ENCODE measurements around the gene MAGI2.
"Not testable (repeated sequence)": the region's sequence is repeated elsewhere in the genome, so short reads cannot be mapped to it uniquely, and the experiment has no call there.

MAGI2 gene

GRCh38 chr7:78588393-78588792 is 865.1 kb downstream of the MAGI2 start:
- no peaks in the 10 kb centered on the region for H3K4me1 Mint-ChIP-seq
- H3K36me3 Mint-ChIP-seq = no peaks in the 10 kb centered on the region
- no peak overlapping the region for H3K27ac Mint-ChIP-seq
- no peak for DNase-seq
- no peaks in the 10 kb centered on the region for H3K27me3 Mint-ChIP-seq
- CTCF ChIA-PET = no interaction called here
- H3K4me3 Mint-ChIP-seq = no peak overlapping the region
- no peaks in the 10 kb centered on the region for H3K9me3 Mint-ChIP-seq

- H3K4me1 Mint-ChIP-seq = no peaks in the 10 kb centered on the region
- no peaks in the 10 kb centered on the region for H3K27me3 Mint-ChIP-seq
- CTCF ChIA-PET = no interaction called here
- no peaks in the 10 kb centered on the region for H3K9me3 Mint-ChIP-seq
- no peak for DNase-seq
- H3K36me3 Mint-ChIP-seq = no peaks in the 10 kb centered on the region
- H3K27ac Mint-ChIP-seq = no peak overlapping the region
- no peak overlapping the region for H3K4me3 Mint-ChIP-seq
Measured at GRCh38 chr7:78587443-78588044, 865.9 kb downstream of the MAGI2 start.

DNA sequence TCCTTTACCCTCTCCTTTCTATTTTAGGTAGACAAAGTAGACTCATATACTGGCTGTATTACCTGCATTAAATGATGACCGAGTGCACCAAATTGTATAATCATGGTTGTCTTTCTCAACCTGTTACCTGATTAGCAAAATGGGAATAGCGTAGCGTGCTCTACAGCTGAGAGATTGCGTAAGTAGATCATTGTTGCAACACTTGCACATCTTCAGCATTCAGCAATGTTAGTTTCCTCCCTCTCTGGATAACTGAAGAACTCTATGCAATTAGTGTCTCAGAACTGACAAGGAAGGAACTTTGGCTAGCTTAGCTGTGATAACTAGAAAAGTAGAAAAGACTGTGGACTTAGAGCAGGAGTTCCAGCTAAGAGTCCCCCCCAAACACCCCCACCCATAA is 867.5 kb downstream of the MAGI2 start:
- no peak overlapping the region for H3K4me3 Mint-ChIP-seq
- H3K9me3 Mint-ChIP-seq = no peaks in the 10 kb centered on the region
- DNase-seq = no peak
- no peak overlapping the region for H3K27ac Mint-ChIP-seq
- H3K27me3 Mint-ChIP-seq = no peaks in the 10 kb centered on the region
- no peaks in the 10 kb centered on the region for H3K4me1 Mint-ChIP-seq
- CTCF ChIA-PET = no interaction called here
- H3K36me3 Mint-ChIP-seq = no peaks in the 10 kb centered on the region

DNA sequence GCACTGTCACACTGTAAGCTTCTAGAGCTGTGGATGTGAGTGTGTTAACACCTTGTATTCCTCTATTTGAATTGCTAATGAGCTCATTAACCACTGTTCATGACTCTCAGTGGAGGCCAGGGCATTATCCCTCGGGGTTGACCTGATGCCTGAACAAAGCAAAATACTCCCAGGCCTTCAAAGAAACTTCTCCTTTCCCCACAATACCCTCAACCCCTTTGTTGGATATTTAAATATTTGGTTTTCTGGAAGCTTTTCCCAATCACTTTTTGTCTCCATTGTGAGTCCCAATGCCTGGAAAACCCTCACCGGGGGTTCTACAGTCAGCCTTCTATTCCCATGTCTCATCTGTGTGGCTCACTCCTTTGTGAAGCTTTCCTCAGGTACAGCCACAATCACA is 874.8 kb downstream of the MAGI2 start:
- Mint-ChIP-seq H3K36me3 (no peaks in the 10 kb centered on the region), H3K27me3 (no peaks in the 10 kb centered on the region), H3K9me3 (no peaks in the 10 kb centered on the region), H3K4me3 (no peak overlapping the region), H3K27ac (no peak overlapping the region), H3K4me1 (no peaks in the 10 kb centered on the region)
- CTCF ChIA-PET = no interaction called here
- no peak for DNase-seq

DNA sequence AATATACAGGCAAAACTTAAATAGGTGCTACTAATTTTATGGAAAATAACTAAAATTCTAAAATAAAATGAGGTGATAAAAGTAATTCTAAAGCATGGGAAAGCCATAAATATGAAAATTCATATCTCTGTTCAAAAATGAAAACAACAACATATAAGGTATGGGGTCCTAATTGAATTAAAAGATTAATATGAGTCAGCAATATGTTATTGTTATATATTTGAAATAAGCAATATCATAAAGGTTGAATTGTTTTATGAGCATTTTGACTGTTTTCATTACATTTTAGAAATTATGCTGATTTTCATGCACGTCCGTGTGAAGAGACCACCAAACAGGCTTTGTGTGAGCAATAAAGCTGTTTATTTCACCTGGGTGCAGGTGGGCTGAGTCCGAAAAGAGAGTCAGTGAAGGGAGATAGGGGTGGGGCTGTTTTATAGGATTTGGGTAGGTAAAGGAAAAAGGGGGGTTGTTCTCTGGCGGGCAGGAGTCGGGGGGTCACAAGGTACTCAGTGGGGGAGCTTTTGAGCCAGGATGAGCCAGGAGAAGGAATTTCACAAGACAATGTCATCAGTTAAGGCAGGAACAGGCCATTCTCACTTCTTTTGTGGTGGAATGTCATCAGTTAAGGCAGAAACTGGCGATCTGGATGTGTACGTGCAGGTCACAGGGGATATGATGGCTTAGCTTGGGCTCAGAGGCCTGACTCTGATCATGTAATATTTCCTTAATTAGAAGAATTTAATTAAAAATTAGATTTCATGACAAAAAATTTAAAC is 876.1 kb downstream of the MAGI2 start:
- H3K4me3 Mint-ChIP-seq, H3K27ac Mint-ChIP-seq, DNase-seq, H3K36me3 Mint-ChIP-seq, H3K4me1 Mint-ChIP-seq, H3K9me3 Mint-ChIP-seq, H3K27me3 Mint-ChIP-seq, CTCF ChIA-PET: not testable (repeated sequence)

GRCh38 chr7:78576236-78576635 is 877.2 kb downstream of the MAGI2 start:
- CTCF ChIA-PET = no interaction called here
- H3K4me1 Mint-ChIP-seq = no peaks in the 10 kb centered on the region

DNA sequence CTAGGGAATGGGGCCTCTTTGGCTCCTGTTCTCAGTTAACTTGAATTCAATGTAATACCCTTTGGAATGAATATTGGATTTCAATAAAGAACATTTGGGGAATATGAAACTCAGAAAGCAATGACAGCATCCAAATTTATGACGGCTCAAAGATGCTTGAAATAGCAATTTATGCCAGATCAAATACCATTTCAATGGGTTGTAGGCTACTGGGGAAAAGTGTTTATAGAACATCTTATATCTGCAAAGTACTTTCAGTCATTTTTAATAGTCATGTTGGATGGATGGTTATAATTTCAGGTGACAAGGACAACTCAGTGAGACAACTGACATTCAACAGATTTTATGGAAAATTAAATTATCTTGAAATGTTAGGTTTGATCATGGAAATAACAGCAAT is 882.2 kb downstream of the MAGI2 start:
- Mint-ChIP-seq H3K36me3 (no peaks in the 10 kb centered on the region), H3K9me3 (no peaks in the 10 kb centered on the region), H3K4me1 (no peaks in the 10 kb centered on the region), H3K27ac (no peak overlapping the region), H3K4me3 (no peak overlapping the region), H3K27me3 (no peaks in the 10 kb centered on the region)
- DNase-seq = no peak
- CTCF ChIA-PET = no interaction called here

More at GRCh38 chr7:78576236-78576635, 877.2 kb downstream of the MAGI2 start:
- Mint-ChIP-seq H3K9me3 (no peaks in the 10 kb centered on the region), H3K4me3 (no peak overlapping the region), H3K27ac (no peak overlapping the region), H3K36me3 (no peaks in the 10 kb centered on the region), H3K27me3 (no peaks in the 10 kb centered on the region)
- no peak for DNase-seq

DNA sequence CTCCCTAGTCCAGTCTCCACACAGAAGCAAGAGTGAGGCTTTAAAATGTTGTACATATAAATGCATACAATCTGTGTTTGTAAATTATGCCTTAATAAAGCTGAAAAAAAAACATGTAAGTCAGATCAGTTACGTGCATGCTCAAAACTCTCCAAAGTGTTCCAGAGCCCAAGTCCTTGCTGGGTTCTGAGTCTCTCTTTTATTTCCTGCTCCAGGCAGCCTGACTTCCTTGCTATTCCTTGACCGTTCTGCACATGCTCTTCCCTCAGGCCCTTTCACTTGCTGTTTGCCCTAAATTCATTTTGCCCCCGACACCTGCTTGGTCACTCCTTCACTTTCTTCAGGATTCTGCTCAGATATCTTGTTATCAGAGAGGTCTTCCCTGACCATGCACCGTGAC is 884.8 kb downstream of the MAGI2 start:
- Mint-ChIP-seq H3K4me1 (no peaks in the 10 kb centered on the region), H3K36me3 (no peaks in the 10 kb centered on the region), H3K4me3 (no peak overlapping the region), H3K9me3 (no peaks in the 10 kb centered on the region), H3K27me3 (no peaks in the 10 kb centered on the region), H3K27ac (no peak overlapping the region)
- CTCF ChIA-PET = no interaction called here
- no peak for DNase-seq

DNA sequence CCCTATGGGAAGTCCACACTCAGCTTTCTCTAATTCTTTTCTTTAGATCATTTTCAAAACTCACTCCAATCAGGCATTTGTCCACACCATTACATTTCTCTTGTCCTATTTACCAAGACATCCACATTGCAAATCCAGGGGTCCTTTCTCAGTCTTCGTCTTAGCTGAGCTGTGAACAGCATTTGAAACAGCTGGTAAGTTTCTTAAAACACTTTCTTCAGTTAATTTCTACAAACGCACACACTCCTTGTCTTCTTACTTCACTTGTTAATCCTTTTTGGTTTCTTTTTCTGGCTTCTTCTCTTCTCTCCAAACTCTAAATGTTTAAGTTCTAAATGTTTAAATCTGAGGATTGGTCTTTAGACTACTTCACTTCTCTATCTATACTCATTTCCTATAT is 885.6 kb downstream of the MAGI2 start:
- no peaks in the 10 kb centered on the region for H3K9me3 Mint-ChIP-seq
- H3K4me1 Mint-ChIP-seq = no peaks in the 10 kb centered on the region
- CTCF ChIA-PET = no interaction called here
- no peaks in the 10 kb centered on the region for H3K36me3 Mint-ChIP-seq
- no peaks in the 10 kb centered on the region for H3K27me3 Mint-ChIP-seq
- H3K27ac Mint-ChIP-seq = no peak overlapping the region
- H3K4me3 Mint-ChIP-seq = no peak overlapping the region
- no peak for DNase-seq

DNA sequence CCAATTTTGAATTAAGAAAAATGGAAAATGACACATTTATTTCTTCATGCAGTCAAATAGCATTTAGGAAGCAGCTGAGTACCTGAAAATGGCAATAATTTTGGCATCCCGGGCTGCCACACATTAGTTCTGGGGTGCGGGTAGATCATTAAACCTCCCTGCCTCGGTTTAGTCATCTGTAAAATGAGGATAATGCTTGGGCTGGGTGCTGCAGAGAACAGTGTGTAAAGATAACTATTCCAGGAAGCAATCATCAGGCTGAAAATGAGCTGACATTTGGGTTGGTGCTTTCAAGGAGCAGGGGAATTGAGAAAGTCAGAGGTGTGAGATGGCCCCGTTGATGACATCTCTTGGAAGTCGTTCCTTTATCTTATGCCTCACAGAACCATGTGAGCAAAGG is 887.7 kb downstream of the MAGI2 start:
- Mint-ChIP-seq H3K27ac (no peak overlapping the region), H3K9me3 (no peaks in the 10 kb centered on the region), H3K4me1 (no peaks in the 10 kb centered on the region), H3K27me3 (no peaks in the 10 kb centered on the region), H3K36me3 (no peaks in the 10 kb centered on the region), H3K4me3 (no peak overlapping the region)
- no peak for DNase-seq
- CTCF ChIA-PET = no interaction called here

DNA sequence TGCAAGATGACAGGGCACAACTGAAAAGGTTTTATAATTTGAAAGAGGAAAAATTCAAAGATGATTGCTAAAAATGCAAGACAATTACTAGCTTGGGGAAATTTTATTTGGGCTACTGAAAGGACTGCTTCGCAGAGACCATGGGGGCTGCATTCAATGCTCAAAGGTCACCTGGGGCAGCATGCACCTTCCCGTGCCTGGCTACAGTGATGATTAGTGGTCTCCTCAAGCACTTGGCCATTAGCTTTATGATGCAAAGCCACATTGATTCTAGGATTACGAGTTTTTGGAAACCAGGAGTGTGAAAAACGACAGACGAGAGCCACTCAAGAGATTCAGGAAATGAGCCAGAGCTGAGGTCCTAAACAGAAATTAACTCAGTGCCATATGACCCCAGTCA is 890.3 kb downstream of the MAGI2 start:
- H3K27ac Mint-ChIP-seq = no peak overlapping the region
- no peaks in the 10 kb centered on the region for H3K9me3 Mint-ChIP-seq
- no peaks in the 10 kb centered on the region for H3K4me1 Mint-ChIP-seq
- no peak overlapping the region for H3K4me3 Mint-ChIP-seq
- no peaks in the 10 kb centered on the region for H3K36me3 Mint-ChIP-seq
- no peaks in the 10 kb centered on the region for H3K27me3 Mint-ChIP-seq
- DNase-seq = no peak
- CTCF ChIA-PET = no interaction called here

DNA sequence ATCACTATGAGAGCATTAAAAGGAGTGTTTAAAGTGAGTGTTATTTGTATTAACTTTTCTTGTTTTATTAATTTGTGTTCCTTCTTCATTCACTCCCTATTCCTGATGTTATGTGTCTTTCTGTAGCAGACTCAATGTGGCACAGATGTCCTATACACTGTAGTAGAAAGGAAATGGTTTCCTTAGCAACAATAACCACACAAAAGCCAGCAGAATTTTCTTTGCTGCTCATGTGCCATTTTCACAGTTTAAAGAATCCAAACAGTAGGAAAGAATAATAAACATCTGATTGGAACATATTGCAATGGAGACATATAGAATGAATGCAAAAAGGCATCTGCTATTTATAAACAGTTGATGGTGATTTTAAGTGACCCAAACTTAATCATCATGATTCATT is 891.3 kb downstream of the MAGI2 start:
- Mint-ChIP-seq H3K27me3 (no peaks in the 10 kb centered on the region), H3K4me3 (no peak overlapping the region), H3K4me1 (no peaks in the 10 kb centered on the region), H3K9me3 (no peaks in the 10 kb centered on the region), H3K36me3 (no peaks in the 10 kb centered on the region), H3K27ac (no peak overlapping the region)
- no peak for DNase-seq
- CTCF ChIA-PET = no interaction called here

DNA sequence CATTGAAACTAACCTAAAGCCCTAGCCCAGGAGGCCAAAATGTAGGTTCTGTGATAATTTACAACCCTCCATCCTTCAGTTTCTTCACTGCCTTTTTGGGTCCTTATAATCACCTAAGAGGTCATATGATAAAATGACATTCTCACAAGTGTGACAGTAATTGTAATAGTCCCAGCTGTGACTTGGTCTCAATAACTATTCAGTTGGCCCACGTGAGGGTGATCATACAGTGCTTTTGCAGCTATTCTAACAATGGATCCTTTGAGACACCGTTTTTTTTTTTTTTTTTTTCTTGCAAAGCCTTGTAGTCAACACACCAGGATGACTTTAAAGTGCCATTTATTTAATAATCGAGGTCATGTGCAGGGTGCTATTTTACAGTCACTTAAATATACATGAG is 894.9 kb downstream of the MAGI2 start:
- H3K9me3 Mint-ChIP-seq = no peaks in the 10 kb centered on the region
- H3K27ac Mint-ChIP-seq = no peak overlapping the region
- H3K27me3 Mint-ChIP-seq = no peaks in the 10 kb centered on the region
- H3K4me3 Mint-ChIP-seq = no peak overlapping the region
- CTCF ChIA-PET = no interaction called here
- no peak for DNase-seq
- H3K4me1 Mint-ChIP-seq = no peaks in the 10 kb centered on the region
- H3K36me3 Mint-ChIP-seq = no peaks in the 10 kb centered on the region

DNA sequence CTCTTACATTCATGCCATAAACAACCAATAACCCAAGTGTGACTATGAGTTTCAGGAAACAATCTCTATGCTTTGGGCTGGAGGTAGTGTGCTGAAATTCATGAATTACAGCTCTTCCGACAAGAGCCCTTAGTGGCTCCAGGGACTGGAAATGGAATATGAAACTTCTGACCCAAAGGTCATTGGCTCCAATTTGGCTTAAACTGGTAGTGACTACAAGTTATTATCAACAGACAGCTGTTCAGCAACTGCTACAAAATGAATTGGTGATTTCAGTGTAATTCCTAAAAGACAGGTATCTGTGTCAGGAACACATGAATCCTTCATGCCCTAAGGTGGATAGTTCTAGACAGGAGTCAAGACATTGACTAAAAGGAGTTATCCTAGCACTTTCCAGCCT is 909.5 kb downstream of the MAGI2 start:
- no peak for DNase-seq
- no peaks in the 10 kb centered on the region for H3K27me3 Mint-ChIP-seq
- H3K27ac Mint-ChIP-seq = no peak overlapping the region
- no peaks in the 10 kb centered on the region for H3K36me3 Mint-ChIP-seq
- H3K4me3 Mint-ChIP-seq = no peak overlapping the region
- CTCF ChIA-PET = no interaction called here
- H3K9me3 Mint-ChIP-seq = peaks cover 7% of the 10 kb centered on the region
- no peaks in the 10 kb centered on the region for H3K4me1 Mint-ChIP-seq

DNA sequence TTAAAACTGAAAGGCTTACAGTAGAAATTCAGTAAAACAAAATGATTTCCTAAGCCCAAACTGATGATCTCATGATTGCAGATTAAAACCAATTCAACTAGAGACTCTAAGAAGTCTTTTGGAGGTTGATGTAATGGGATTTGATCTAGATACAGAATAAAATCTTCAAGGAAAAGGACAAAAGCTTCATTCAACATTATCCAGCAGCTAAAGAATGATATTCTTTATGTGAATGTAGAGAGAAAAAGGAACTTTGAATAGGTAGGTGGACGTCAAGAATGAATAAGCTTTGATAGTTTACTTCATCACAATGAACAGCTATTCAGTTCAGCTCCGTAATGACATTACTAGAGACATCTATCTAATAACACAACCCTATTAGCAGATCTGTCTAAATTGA is 910.5 kb downstream of the MAGI2 start:
- CTCF ChIA-PET = no interaction called here
- no peak overlapping the region for H3K27ac Mint-ChIP-seq
- no peaks in the 10 kb centered on the region for H3K36me3 Mint-ChIP-seq
- H3K4me3 Mint-ChIP-seq = no peak overlapping the region
- no peak for DNase-seq
- H3K9me3 Mint-ChIP-seq = peaks cover 8% of the 10 kb centered on the region
- no peaks in the 10 kb centered on the region for H3K27me3 Mint-ChIP-seq
- no peaks in the 10 kb centered on the region for H3K4me1 Mint-ChIP-seq

GRCh38 chr7:78542541-78542940 is 910.9 kb downstream of the MAGI2 start:
- CTCF ChIA-PET = no interaction called here
- no peaks in the 10 kb centered on the region for H3K4me1 Mint-ChIP-seq
- H3K27me3 Mint-ChIP-seq = no peaks in the 10 kb centered on the region
- H3K27ac Mint-ChIP-seq = no peak overlapping the region
- H3K9me3 Mint-ChIP-seq = peaks cover 8% of the 10 kb centered on the region
- H3K36me3 Mint-ChIP-seq = no peaks in the 10 kb centered on the region
- no peak overlapping the region for H3K4me3 Mint-ChIP-seq
- no peak for DNase-seq

All from activated naive CD4-positive, alpha-beta T cell treated with anti-CD3 and anti-CD28 coated beads, Interleukin-2, amount 10 ng/mL, durations not matched to agents 7 days and 5 days (primary cell).